HEK293T (cell line): ENCODE results near the gene MAML2.

ENCODE experiments used
- CTCF ChIA-PET: fragments of 350-600 bp; formaldehyde crosslinking; extraction: SDS; loops from one replicate; lab custom pipeline; 2021; ENCODE audit warnings: antibody characterized with exemption, inconsistent platforms; lab: Yijun Ruan, JAX
- POLR2A ChIA-PET: fragments of 350-600 bp; formaldehyde crosslinking; extraction: SDS; loops from one replicate; lab custom pipeline; 2020; ENCODE audit warnings: antibody characterized with exemption, inconsistent platforms; lab: Yijun Ruan, JAX
- DNase-seq: peaks from one replicate; pipeline ENCODE4 v3.0.0; 2012; ENCODE audit warnings: mixed read lengths; ENCODE audit errors: extremely low spot score
- ARNT ChIP-seq: fragments of 450-650 bp; IDR thresholded peaks from 2 replicates; pipeline ENCODE4 v1.6.1; 2017; ENCODE audit warnings: mild to moderate bottlenecking
- BHLHE40 ChIP-seq: fragments of 450-650 bp; IDR thresholded peaks from 2 replicates; pipeline ENCODE4 v1.6.1; 2016; ENCODE audit warnings: mild to moderate bottlenecking, moderate library complexity, borderline replicate concordance
- CTBP1 ChIP-seq: fragments of 450-650 bp; IDR thresholded peaks from 2 replicates; pipeline ENCODE4 v1.6.1; 2016; ENCODE audit warnings: borderline replicate concordance
- ELF4 ChIP-seq: fragments of 450-650 bp; IDR thresholded peaks from 2 replicates; pipeline ENCODE4 v1.6.1; 2017; ENCODE audit warnings: antibody characterized with exemption
- FOXA1 ChIP-seq: fragments of 450-650 bp; IDR thresholded peaks from 2 replicates; pipeline ENCODE4 v1.6.1; 2016; ENCODE audit warnings: mild to moderate bottlenecking
- FOXK2 ChIP-seq: fragments of 450-650 bp; IDR thresholded peaks from 2 replicates; pipeline ENCODE4 v1.6.1; 2016; ENCODE audit warnings: mild to moderate bottlenecking
- FOXM1 ChIP-seq: fragments of 450-650 bp; IDR thresholded peaks from 2 replicates; pipeline ENCODE4 v1.6.1; 2017; ENCODE audit warnings: mild to moderate bottlenecking, borderline replicate concordance
- HDGF ChIP-seq: fragments of 450-650 bp; IDR thresholded peaks from 2 replicates; pipeline ENCODE4 v1.6.1; 2017; ENCODE audit warnings: antibody characterized with exemption, borderline replicate concordance
- L3MBTL2 ChIP-seq: fragments of 450-650 bp; conservative IDR thresholded peaks from 2 replicates; pipeline ENCODE4 v1.6.1; 2016; ENCODE audit warnings: mild to moderate bottlenecking
- LEF1 ChIP-seq: fragments of 450-650 bp; IDR thresholded peaks from 2 replicates; pipeline ENCODE4 v1.6.1; 2017; ENCODE audit warnings: mild to moderate bottlenecking, borderline replicate concordance
- NFRKB ChIP-seq: fragments of 450-650 bp; IDR thresholded peaks from 2 replicates; pipeline ENCODE4 v1.6.1; 2016; ENCODE audit warnings: mild to moderate bottlenecking, moderate library complexity
- PKNOX1 ChIP-seq: fragments of 450-650 bp; IDR thresholded peaks from 2 replicates; pipeline ENCODE4 v1.6.1; 2016
- SP1 ChIP-seq: fragments of 450-650 bp; IDR thresholded peaks from 2 replicates; pipeline ENCODE4 v1.6.1; 2017
- SUZ12 ChIP-seq: fragments of 450-650 bp; IDR thresholded peaks from 2 replicates; pipeline ENCODE4 v1.6.1; 2016; ENCODE audit warnings: mild to moderate bottlenecking
- TARDBP ChIP-seq: fragments of 450-650 bp; IDR thresholded peaks from 2 replicates; pipeline ENCODE4 v1.6.1; 2016
- ZNF384 ChIP-seq: fragments of 450-650 bp; IDR thresholded peaks from 2 replicates; pipeline ENCODE4 v1.6.1; 2016

The MAML2 gene

GRCh38 chr11:95989780-95990179, 353.2 kb downstream of the MAML2 start:
- CTCF ChIA-PET: no interaction called here

GRCh38 chr11:95989076-95989605, 353.9 kb downstream of the MAML2 start:
- ChIA-PET POLR2A (no interaction called here), CTCF (no interaction called here)
- DNase-seq: no peak
- no peak for TF ChIP-seq L3MBTL2
- no peak for TF ChIP-seq ZNF384
- no peak for TF ChIP-seq ARNT
- no peak for TF ChIP-seq FOXK2
- TF ChIP-seq ELF4: no peak
- no peak for TF ChIP-seq SP1
- no peak for TF ChIP-seq HDGF
- no peak for TF ChIP-seq NFRKB
- TF ChIP-seq LEF1: no peak
- no peak for TF ChIP-seq TARDBP
- TF ChIP-seq CTBP1: no peak
- no peak for TF ChIP-seq SUZ12
- no peak for TF ChIP-seq FOXA1
- TF ChIP-seq FOXM1: no peak
- no peak for TF ChIP-seq PKNOX1
- no peak for TF ChIP-seq BHLHE40

More at GRCh38 chr11:95989780-95990179, 353.2 kb downstream of the MAML2 start:
- POLR2A ChIA-PET: no interaction called here
- no peak for DNase-seq
- TF ChIP-seq FOXM1 (no peak), FOXK2 (no peak), HDGF (no peak), NFRKB (no peak), CTBP1 (no peak), SUZ12 (no peak), SP1 (no peak), ZNF384 (no peak)

- ChIA-PET CTCF (no interaction called here), POLR2A (no interaction called here)
- TF ChIP-seq FOXM1: no peak
- TF ChIP-seq NFRKB: no peak
- TF ChIP-seq PKNOX1: no peak
- TF ChIP-seq BHLHE40: no peak
- TF ChIP-seq L3MBTL2: no peak
- TF ChIP-seq SUZ12: no peak
- TF ChIP-seq SP1: no peak
- TF ChIP-seq TARDBP: no peak
- no peak for TF ChIP-seq FOXK2
- no peak for TF ChIP-seq ELF4
- no peak for TF ChIP-seq ARNT
- no peak for TF ChIP-seq ZNF384
- no peak for TF ChIP-seq CTBP1
- no peak for TF ChIP-seq FOXA1
- no peak for TF ChIP-seq LEF1
- no peak for DNase-seq
These were observed 357.7 kb downstream of the MAML2 start for GRCh38 chr11:95985174-95985808.

- DNase-seq: no peak
- no peak for TF ChIP-seq NFRKB
- no peak for TF ChIP-seq ZNF384
- no peak for TF ChIP-seq FOXM1
- no peak for TF ChIP-seq LEF1
- TF ChIP-seq ELF4: no peak
- no peak for TF ChIP-seq HDGF
- no peak for TF ChIP-seq SP1
- TF ChIP-seq PKNOX1: no peak
- no peak for TF ChIP-seq ARNT
- TF ChIP-seq BHLHE40: no peak
- TF ChIP-seq SUZ12: no peak
- TF ChIP-seq TARDBP: no peak
- no peak for TF ChIP-seq FOXA1
- POLR2A ChIA-PET: no interaction called here
- CTCF ChIA-PET: no interaction called here
These were observed 358.9 kb downstream of the MAML2 start for GRCh38 chr11:95984072-95984471.

GRCh38 chr11:95977534-95978174, 365.3 kb downstream of the MAML2 start:
- DNase-seq: no peak
- TF ChIP-seq FOXM1: no peak
- TF ChIP-seq ZNF384: no peak
- TF ChIP-seq TARDBP: no peak
- TF ChIP-seq FOXK2: no peak
- no peak for TF ChIP-seq L3MBTL2
- no peak for TF ChIP-seq CTBP1
- TF ChIP-seq PKNOX1: no peak
- TF ChIP-seq NFRKB: no peak
- no peak for TF ChIP-seq LEF1
- TF ChIP-seq ARNT: no peak
- no peak for TF ChIP-seq FOXA1
- TF ChIP-seq ELF4: no peak
- TF ChIP-seq SP1: no peak
- no peak for TF ChIP-seq BHLHE40
- no peak for TF ChIP-seq HDGF
- CTCF ChIA-PET: no interaction called here
- POLR2A ChIA-PET: no interaction called here
